H1 (cell line): Measurements from ENCODE around the gene FIG4. TPM values are rescaled to one million over a fixed set of nuclear protein-coding genes. Genes with fewer than 3 reads are reported as not detected.

Experiments
- MAFK ChIP-seq: IDR thresholded peaks from 2 replicates; pipeline ENCODE4 v1.6.1; 2012; ENCODE audit warnings: low read depth, mild to moderate bottlenecking, improper control_type of control experiment, low read length
- NANOG ChIP-seq: IDR thresholded peaks from 2 replicates; pipeline ENCODE4 v1.6.1; 2011; ENCODE audit warnings: low read length, low read depth, mild to moderate bottlenecking, inconsistent platforms; ENCODE audit not compliant: insufficient read depth, poor library complexity, severe bottlenecking
- POLR2AphosphoS5 ChIP-seq: IDR thresholded peaks from 2 replicates; pipeline ENCODE4 v1.6.1; 2011; ENCODE audit warnings: low read depth, low read length
- SAP30 ChIP-seq: fragments of 300-600 bp; sonication (generic); IDR thresholded peaks from 2 replicates; pipeline ENCODE4 v1.7.1; 2012; ENCODE audit warnings: low read length, moderate library complexity, mild to moderate bottlenecking, inconsistent platforms; ENCODE audit not compliant: insufficient read depth, insufficient replicate concordance
- SIN3A ChIP-seq, 2 experiments: IDR thresholded peaks in 1 of 2; conservative IDR thresholded peaks in 1 of 2; 2 replicates each; pipeline ENCODE4 v1.6.1; 2011 to 2012; ENCODE audit warnings: low read length in 2 of 2, improper control_type of control experiment in 1 of 2, low read depth in 1 of 2, mild to moderate bottlenecking in 1 of 2
- SIX5 ChIP-seq: IDR thresholded peaks from 2 replicates; pipeline ENCODE4 v1.6.1; 2011; ENCODE audit warnings: mild to moderate bottlenecking, low read depth, low read length
- YY1 ChIP-seq: IDR thresholded peaks from 2 replicates; pipeline ENCODE4 v1.6.1; 2011; ENCODE audit warnings: low read depth, mild to moderate bottlenecking, low read length
- polyA plus RNA-seq, 7 experiments: library from polyadenylated mRNA; depleted of rRNA in 3 of 7; stranded (reverse) in 5 of 7; unstranded in 2 of 7; fragments of >200 nt in 5 of 7; fragments of 200-250 nt in 2 of 7; gene quantifications; 1 replicate in 5 of 7; 2 replicates in 1 of 7; 4 replicates in 1 of 7; pipeline versions ENCODE4 v1.2.1 to v1.2.3, GENCODE V29; 2011 to 2013; ENCODE audit warnings: missing spikeins in 2 of 7, mixed read lengths in 2 of 7
- total RNA-seq: library from RNA; stranded (reverse); fragmentation: NEBNext Ultra II Directional; extraction: Animal tissue kit (Norgen Biotek cat#: 25700); gene quantifications from 2 replicates; pipeline ENCODE4 v1.2.1, GENCODE V29; 2021
- TF ChIP-seq, protein P1 (sequence below): fragments of 300-600 bp; sonication (generic); IDR thresholded peaks from 2 replicates; pipeline ENCODE4 v1.7.1; 2012; ENCODE audit warnings: low read length, moderate library complexity, mild to moderate bottlenecking, inconsistent platforms; ENCODE audit not compliant: insufficient replicate concordance
- TF ChIP-seq, protein P2 (sequence below): IDR thresholded peaks from 2 replicates; pipeline ENCODE4 v1.6.1; 2012; ENCODE audit warnings: low read length, inconsistent platforms

Gene FIG4
- total and polyA plus RNA-seq, 2 of the 8 experiments (the other 6 are each of a cell fraction or from before 2014, with no cell fraction given) = 11.8 to 21.9 TPM

GRCh38 chr6:109824105-109824504 is 133.0 kb downstream of the FIG4 start (continued):
- TF ChIP-seq, protein P1, sequence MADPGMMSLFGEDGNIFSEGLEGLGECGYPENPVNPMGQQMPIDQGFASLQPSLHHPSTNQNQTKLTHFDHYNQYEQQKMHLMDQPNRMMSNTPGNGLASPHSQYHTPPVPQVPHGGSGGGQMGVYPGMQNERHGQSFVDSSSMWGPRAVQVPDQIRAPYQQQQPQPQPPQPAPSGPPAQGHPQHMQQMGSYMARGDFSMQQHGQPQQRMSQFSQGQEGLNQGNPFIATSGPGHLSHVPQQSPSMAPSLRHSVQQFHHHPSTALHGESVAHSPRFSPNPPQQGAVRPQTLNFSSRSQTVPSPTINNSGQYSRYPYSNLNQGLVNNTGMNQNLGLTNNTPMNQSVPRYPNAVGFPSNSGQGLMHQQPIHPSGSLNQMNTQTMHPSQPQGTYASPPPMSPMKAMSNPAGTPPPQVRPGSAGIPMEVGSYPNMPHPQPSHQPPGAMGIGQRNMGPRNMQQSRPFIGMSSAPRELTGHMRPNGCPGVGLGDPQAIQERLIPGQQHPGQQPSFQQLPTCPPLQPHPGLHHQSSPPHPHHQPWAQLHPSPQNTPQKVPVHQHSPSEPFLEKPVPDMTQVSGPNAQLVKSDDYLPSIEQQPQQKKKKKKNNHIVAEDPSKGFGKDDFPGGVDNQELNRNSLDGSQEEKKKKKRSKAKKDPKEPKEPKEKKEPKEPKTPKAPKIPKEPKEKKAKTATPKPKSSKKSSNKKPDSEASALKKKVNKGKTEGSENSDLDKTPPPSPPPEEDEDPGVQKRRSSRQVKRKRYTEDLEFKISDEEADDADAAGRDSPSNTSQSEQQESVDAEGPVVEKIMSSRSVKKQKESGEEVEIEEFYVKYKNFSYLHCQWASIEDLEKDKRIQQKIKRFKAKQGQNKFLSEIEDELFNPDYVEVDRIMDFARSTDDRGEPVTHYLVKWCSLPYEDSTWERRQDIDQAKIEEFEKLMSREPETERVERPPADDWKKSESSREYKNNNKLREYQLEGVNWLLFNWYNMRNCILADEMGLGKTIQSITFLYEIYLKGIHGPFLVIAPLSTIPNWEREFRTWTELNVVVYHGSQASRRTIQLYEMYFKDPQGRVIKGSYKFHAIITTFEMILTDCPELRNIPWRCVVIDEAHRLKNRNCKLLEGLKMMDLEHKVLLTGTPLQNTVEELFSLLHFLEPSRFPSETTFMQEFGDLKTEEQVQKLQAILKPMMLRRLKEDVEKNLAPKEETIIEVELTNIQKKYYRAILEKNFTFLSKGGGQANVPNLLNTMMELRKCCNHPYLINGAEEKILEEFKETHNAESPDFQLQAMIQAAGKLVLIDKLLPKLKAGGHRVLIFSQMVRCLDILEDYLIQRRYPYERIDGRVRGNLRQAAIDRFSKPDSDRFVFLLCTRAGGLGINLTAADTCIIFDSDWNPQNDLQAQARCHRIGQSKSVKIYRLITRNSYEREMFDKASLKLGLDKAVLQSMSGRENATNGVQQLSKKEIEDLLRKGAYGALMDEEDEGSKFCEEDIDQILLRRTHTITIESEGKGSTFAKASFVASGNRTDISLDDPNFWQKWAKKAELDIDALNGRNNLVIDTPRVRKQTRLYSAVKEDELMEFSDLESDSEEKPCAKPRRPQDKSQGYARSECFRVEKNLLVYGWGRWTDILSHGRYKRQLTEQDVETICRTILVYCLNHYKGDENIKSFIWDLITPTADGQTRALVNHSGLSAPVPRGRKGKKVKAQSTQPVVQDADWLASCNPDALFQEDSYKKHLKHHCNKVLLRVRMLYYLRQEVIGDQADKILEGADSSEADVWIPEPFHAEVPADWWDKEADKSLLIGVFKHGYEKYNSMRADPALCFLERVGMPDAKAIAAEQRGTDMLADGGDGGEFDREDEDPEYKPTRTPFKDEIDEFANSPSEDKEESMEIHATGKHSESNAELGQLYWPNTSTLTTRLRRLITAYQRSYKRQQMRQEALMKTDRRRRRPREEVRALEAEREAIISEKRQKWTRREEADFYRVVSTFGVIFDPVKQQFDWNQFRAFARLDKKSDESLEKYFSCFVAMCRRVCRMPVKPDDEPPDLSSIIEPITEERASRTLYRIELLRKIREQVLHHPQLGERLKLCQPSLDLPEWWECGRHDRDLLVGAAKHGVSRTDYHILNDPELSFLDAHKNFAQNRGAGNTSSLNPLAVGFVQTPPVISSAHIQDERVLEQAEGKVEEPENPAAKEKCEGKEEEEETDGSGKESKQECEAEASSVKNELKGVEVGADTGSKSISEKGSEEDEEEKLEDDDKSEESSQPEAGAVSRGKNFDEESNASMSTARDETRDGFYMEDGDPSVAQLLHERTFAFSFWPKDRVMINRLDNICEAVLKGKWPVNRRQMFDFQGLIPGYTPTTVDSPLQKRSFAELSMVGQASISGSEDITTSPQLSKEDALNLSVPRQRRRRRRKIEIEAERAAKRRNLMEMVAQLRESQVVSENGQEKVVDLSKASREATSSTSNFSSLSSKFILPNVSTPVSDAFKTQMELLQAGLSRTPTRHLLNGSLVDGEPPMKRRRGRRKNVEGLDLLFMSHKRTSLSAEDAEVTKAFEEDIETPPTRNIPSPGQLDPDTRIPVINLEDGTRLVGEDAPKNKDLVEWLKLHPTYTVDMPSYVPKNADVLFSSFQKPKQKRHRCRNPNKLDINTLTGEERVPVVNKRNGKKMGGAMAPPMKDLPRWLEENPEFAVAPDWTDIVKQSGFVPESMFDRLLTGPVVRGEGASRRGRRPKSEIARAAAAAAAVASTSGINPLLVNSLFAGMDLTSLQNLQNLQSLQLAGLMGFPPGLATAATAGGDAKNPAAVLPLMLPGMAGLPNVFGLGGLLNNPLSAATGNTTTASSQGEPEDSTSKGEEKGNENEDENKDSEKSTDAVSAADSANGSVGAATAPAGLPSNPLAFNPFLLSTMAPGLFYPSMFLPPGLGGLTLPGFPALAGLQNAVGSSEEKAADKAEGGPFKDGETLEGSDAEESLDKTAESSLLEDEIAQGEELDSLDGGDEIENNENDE = no peak
- TF ChIP-seq MAFK = no peak
- TF ChIP-seq YY1 = no peak
- TF ChIP-seq SIX5 = no peak
- TF ChIP-seq, protein P2, sequence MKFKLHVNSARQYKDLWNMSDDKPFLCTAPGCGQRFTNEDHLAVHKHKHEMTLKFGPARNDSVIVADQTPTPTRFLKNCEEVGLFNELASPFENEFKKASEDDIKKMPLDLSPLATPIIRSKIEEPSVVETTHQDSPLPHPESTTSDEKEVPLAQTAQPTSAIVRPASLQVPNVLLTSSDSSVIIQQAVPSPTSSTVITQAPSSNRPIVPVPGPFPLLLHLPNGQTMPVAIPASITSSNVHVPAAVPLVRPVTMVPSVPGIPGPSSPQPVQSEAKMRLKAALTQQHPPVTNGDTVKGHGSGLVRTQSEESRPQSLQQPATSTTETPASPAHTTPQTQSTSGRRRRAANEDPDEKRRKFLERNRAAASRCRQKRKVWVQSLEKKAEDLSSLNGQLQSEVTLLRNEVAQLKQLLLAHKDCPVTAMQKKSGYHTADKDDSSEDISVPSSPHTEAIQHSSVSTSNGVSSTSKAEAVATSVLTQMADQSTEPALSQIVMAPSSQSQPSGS = no peak
- TF ChIP-seq POLR2AphosphoS5 = no peak
- no peak for TF ChIP-seq SIN3A (conservative IDR thresholded peaks at IDR 0.05 in 1 of 2, IDR thresholded peaks at IDR 0.05 in 1 of 2; ENCODE audit: low read depth in 1 of 2, low read length in 2 of 2)
- TF ChIP-seq NANOG = no peak
- TF ChIP-seq SAP30 = no peak
